Measurements from ENCODE around the gene DYNC1LI2. TPM values are rescaled to one million over a fixed set of nuclear protein-coding genes. Genes with fewer than 3 reads are reported as not detected.

DYNC1LI2 gene
- total RNA-seq, 1 donor from 2014 or later: 179 TPM

- no peak for DNase-seq (ENCODE audit: low spot score, unreplicated experiment)
- Mint-ChIP-seq H3K27me3 (no peaks in the 10 kb centered on the region), H3K4me1 (ENCODE audit: low read depth) (peaks cover 1% of the 10 kb centered on the region), H3K4me3 (ENCODE audit: low read depth) (no peak overlapping the region), H3K27ac (no peak overlapping the region), H3K36me3 (ENCODE audit: insufficient read depth) (no peaks in the 10 kb centered on the region), H3K9me3 (ENCODE audit: low read depth) (no peaks in the 10 kb centered on the region)
- TF ChIP-seq CTCF (IDR thresholded peaks at IDR 0.05; ENCODE audit: unreplicated experiment): no peak
Measured at GRCh38 chr16:66787427-66787826, 36.0 kb upstream of the DYNC1LI2 start.

GRCh38 chr16:66786551-66786950 is 35.1 kb upstream of the DYNC1LI2 start:
- Mint-ChIP-seq H3K9me3 (ENCODE audit: low read depth) (no peaks in the 10 kb centered on the region), H3K27ac (no peak overlapping the region), H3K36me3 (ENCODE audit: insufficient read depth) (no peaks in the 10 kb centered on the region), H3K27me3 (no peaks in the 10 kb centered on the region), H3K4me3 (ENCODE audit: low read depth) (no peak overlapping the region), H3K4me1 (ENCODE audit: low read depth) (peaks cover 1% of the 10 kb centered on the region)
- DNase-seq (ENCODE audit: low spot score, unreplicated experiment): no peak
- no peak for TF ChIP-seq CTCF (IDR thresholded peaks at IDR 0.05; ENCODE audit: unreplicated experiment)

GRCh38 chr16:66776457-66776856 is 25.0 kb upstream of the DYNC1LI2 start:
- no peak overlapping the region for H3K4me3 Mint-ChIP-seq (ENCODE audit: low read depth)
- no peaks in the 10 kb centered on the region for H3K9me3 Mint-ChIP-seq (ENCODE audit: low read depth)
- H3K27ac Mint-ChIP-seq: no peak overlapping the region
- TF ChIP-seq CTCF (IDR thresholded peaks at IDR 0.05; ENCODE audit: unreplicated experiment): no peak
- no peaks in the 10 kb centered on the region for H3K36me3 Mint-ChIP-seq (ENCODE audit: insufficient read depth)
- no peaks in the 10 kb centered on the region for H3K27me3 Mint-ChIP-seq
- H3K4me1 Mint-ChIP-seq (ENCODE audit: low read depth): peaks cover 3% of the 10 kb centered on the region
- DNase-seq (ENCODE audit: low spot score, unreplicated experiment): no peak

- H3K27me3 Mint-ChIP-seq: no peaks in the 10 kb centered on the region
- no peak overlapping the region for H3K27ac Mint-ChIP-seq
- H3K4me1 Mint-ChIP-seq (ENCODE audit: low read depth): peaks cover 3% of the 10 kb centered on the region
- no peak for TF ChIP-seq CTCF (IDR thresholded peaks at IDR 0.05; ENCODE audit: unreplicated experiment)
- H3K9me3 Mint-ChIP-seq (ENCODE audit: low read depth): no peaks in the 10 kb centered on the region
- no peaks in the 10 kb centered on the region for H3K36me3 Mint-ChIP-seq (ENCODE audit: insufficient read depth)
- no peak for DNase-seq (ENCODE audit: low spot score, unreplicated experiment)
- no peak overlapping the region for H3K4me3 Mint-ChIP-seq (ENCODE audit: low read depth)
Measured at GRCh38 chr16:66774981-66775380, 23.6 kb upstream of the DYNC1LI2 start.

GRCh38 chr16:66758086-66758485 is 6.7 kb upstream of the DYNC1LI2 start:
- Mint-ChIP-seq H3K36me3 (ENCODE audit: insufficient read depth) (no peaks in the 10 kb centered on the region), H3K4me3 (ENCODE audit: low read depth) (no peak overlapping the region), H3K4me1 (ENCODE audit: low read depth) (no peaks in the 10 kb centered on the region), H3K27me3 (peaks cover 2% of the 10 kb centered on the region), H3K27ac (no peak overlapping the region), H3K9me3 (ENCODE audit: low read depth) (no peaks in the 10 kb centered on the region)
- peak; percentile 17 for TF ChIP-seq CTCF (IDR thresholded peaks at IDR 0.05; ENCODE audit: unreplicated experiment)
- no peak for DNase-seq (ENCODE audit: low spot score, unreplicated experiment)
